NCI-H748 (cell line): ENCODE measurements around the gene FIBCD1.

Experiments used
- DNase-seq: peaks from one replicate; lab custom pipeline; 2025; ENCODE audit not compliant: unreplicated experiment; lab: John Stamatoyannopoulos, UW

Gene FIBCD1

GRCh38 chr9:130937146-130938076 lies 1.6 kb downstream of the FIBCD1 start:
- DNase-seq: no peak

- DNase-seq: no peak
These were observed 2.5 kb downstream of the FIBCD1 start for GRCh38 chr9:130936285-130937117.

GRCh38 chr9:130935648-130936271 lies 3.3 kb downstream of the FIBCD1 start:
- DNase-seq: no peak

- DNase-seq: no peak
These were observed 4.1 kb downstream of the FIBCD1 start for GRCh38 chr9:130934702-130935647.

- no peak for DNase-seq
These were observed 4.8 kb downstream of the FIBCD1 start for GRCh38 chr9:130934246-130934645.

GRCh38 chr9:130933114-130934046 lies 5.7 kb downstream of the FIBCD1 start:
- DNase-seq: no peak

GRCh38 chr9:130932255-130933079 lies 6.6 kb downstream of the FIBCD1 start:
- DNase-seq: no peak

GRCh38 chr9:130931508-130932254 lies 7.4 kb downstream of the FIBCD1 start:
- no peak for DNase-seq

- DNase-seq: no peak
These were observed 8.2 kb downstream of the FIBCD1 start for GRCh38 chr9:130930804-130931349.

GRCh38 chr9:130930132-130930803 lies 8.8 kb downstream of the FIBCD1 start:
- DNase-seq: no peak

- no peak for DNase-seq
These were observed 9.4 kb downstream of the FIBCD1 start for GRCh38 chr9:130929571-130930038.

- no peak for DNase-seq
These were observed 10.8 kb downstream of the FIBCD1 start for GRCh38 chr9:130927995-130928900.

- DNase-seq: no peak
These were observed 11.7 kb downstream of the FIBCD1 start for GRCh38 chr9:130927338-130927737.

GRCh38 chr9:130925050-130925678 lies 13.9 kb downstream of the FIBCD1 start:
- no peak for DNase-seq

GRCh38 chr9:130924448-130924788 lies 14.6 kb downstream of the FIBCD1 start:
- DNase-seq: no peak
